Fibroblast of peridontal ligament (primary cell): ENCODE measurements around the gene CCK.

Experiments
- DNase-seq: peaks from one replicate; pipeline ENCODE4 v3.0.0-alpha.2; 2010; ENCODE audit errors: extremely low read depth

CCK gene

DNA sequence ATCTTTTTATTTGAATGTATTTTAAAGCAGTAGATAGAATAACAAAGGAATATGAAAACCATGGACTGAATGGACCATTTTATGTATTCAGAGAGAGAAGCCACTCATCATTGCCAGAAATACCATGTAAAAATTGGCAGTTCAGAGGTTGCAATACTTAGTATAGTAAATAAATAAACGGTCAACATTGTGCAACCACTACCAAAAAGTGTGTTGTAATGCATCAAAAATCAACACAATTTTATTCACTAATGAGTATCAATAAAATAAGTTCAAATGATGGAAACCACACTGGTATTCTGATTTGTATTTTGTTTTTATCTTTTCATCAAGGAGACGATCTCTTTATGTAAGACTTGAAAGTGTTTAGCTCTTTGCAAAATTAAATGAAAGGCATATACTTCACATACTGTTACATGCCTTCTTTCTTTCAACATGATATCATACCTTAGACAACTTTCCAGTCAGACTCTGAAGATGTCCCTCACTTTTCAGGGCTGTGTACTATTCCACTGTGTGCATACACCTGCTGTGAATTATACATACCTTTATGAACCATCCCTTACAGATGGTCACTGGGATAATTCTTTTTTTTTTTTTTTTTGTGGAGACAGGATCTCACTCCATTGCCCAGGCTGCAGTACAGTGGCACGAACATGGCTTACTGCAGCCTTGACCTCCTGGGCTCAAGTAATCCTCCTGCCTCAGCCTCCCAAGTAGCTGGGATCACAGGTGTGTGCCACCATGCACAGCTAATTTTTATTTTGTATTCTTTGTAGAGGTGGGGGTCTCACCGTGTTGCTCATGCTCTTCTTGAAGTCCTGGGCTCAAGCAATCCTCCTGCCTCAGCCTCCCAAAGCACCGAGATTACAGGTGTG lies 40.3 kb downstream of the CCK start:
- DNase-seq = no peak

DNA sequence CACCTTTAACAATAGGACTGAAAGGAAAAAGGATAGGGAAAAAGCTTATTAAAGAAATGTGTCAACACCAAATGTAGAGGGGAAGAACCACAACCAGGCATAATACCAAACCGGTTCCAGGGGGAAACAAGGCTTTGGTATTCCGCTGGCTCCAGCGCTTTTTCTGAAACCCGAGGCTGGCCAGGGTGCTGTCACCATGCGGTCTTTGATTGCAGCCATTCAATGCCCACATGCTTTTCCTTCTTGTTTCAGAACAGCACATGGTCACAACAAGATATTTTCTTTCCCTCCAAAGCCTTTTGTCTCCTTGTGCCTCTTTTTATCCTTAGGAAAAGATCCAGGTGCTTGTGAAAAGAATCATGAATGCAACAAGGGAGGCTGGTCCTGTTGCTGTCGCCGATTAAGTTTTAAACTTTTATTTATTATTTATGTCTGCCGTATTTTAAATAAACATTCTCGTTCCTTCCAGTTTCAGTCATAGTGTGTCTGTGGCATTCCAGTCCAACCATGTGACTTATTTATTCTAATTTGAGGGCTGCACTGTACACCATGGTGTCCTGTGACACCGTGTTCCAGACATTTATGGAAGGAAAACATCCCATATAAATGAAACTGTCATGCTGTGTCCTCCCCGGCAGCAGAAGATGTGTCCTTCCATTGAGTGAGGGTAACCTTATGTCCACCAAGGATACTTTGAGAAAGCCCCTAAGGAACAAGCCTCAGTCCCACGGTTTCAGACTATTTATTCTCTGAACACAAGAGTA lies 41.1 kb downstream of the CCK start:
- no peak for DNase-seq

DNA sequence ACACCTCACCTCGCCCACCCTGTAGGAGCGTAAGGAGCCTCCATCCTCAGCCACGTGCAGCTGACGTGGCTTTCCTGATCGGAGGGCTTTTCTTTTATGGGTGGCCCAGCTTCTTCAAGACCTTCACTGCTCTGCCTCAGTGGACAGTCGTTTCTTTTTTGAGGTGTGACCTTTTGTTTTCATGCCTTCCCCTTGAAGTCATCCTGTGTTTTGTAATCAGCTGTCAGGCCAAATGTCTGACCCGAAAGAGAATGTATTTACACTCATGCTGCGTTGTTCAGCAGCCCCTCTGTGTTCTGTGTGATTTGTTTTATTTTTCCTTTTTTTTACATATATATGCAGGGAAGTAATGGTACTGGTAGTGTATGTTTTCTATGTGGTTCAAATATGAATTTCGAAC lies 41.8 kb downstream of the CCK start:
- DNase-seq = no peak

DNA sequence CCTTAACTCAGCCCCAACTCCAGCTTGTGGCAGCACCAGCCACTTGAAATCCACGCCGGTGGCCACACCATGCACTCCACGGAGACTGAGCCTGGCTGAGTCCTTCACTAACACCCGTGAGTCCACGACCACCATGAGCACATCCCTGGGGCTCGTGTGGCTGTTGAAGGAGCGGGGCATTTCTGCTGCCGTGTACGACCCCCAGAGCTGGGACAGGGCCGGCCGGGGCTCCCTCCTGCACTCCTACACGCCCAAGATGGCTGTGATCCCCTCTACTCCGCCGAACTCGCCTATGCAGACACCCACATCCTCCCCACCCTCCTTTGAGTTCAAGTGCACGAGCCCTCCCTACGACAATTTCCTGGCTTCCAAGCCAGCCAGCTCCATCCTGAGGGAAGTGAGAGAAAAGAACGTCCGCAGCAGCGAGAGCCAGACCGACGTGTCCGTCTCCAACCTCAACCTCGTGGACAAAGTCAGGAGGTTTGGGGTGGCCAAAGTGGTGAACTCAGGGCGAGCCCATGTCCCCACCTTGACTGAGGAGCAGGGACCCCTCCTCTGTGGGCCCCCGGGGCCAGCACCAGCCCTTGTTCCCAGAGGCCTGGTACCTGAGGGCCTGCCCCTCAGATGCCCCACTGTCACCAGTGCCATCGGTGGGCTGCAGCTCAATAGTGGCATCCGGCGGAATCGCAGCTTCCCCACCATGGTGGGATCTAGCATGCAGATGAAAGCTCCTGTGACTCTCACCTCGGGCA lies 42.9 kb downstream of the CCK start:
- no peak for DNase-seq

DNA sequence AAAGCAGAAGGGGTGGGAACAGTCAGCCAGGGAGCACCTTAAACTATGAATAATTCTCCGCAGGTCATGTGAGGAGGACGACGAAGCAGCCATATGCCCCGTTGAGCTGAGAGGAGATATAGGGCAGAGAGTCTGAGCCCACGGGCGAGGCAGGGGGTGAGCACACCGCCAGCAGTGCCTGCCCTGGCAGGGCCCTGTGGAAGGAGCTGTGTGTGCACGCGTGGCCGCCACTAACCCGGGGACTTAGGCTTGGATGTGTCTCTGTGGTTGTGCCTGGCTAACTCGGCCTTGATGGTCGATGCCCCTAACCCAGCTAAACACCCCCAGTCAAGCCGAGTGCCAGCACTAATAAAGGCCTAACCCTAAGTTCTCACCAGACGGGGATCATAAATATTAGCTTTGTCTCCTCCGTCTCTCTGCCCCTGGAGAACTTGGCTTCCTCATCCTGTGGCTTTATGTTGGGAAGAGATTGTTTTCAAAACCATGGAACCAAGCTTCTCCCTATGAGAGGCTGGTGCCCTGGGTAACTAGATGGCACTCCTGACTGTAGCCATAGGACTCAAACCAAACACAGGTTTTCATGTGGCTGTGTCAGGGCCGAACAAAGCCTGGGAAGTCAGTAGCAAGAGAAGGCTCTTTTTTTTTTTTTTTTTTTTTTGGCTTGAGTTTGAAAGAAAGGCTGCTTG lies 45.4 kb downstream of the CCK start:
- DNase-seq = no peak

DNA sequence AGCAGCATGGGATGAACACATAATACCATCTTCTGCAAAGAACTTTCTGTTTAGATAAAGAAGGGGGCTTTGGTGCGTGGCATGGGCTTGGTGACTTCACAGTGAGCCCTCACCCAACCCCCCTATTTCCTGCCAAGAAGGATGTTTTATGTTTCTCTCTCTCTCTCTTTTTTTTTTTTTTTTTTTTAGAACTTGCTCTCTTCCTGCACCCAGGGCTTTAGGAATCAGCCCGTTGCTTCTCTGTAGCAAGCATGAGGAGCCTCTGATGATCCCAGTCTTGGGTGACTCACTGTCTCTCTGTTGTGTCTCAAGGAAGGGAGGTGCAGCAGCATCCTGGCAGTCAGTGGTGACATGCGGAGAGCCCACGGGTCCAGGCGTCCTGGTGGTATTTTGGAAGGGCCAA lies 49.1 kb downstream of the CCK start:
- no peak for DNase-seq

DNA sequence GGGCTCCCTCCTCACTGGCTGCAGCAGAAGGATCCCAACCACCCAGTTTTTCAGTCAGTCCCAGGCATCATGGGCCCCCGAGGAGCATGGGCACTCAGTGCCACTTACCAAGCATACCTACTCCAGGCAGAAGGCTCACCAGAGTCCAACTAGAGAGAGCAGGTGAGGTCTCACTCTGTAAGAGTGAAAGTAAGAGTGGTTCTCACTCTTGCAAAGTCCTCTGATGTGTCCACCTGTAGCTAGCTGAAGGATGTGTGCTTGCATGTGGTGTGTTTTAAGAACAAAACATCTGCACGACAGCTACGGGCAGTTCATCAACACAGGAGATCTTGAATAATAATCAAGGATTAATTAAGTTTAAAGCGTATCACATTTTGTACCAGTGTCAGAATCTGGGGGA lies 49.7 kb downstream of the CCK start:
- DNase-seq = no peak

DNA sequence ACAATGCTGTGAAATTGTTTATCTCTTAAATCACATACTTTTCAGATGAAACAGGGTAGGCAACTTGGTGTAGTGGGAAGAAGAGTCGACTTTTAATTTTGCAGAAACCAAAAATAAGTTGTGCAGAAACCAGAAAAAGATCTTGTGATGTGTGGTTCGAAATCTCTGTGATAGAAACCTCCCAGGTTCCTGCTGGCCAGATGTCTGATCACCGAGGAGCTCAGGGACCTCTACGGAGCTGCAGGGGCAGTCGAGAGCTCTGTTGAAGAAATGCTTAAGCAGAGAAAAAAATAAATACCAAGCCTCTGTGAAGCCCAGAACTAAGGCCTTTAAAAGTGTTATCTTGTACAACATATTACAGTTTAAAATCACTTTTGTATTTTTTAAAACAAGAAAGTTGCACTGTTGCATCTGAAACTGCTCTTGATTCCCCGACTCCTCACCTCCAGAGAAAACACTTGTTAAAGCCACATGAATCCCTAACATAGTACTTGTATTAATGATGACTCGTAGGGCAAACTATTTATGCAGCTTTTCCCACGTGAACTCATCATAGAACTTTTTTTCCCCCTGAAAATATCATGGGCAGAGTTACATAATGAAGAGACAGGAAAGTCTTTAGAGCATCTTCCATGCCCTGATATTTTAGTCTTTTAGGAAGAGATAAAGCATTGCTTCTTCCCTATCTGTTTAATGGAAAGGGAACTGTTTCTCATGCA lies 51.3 kb downstream of the CCK start:
- peak; percentile 32 for DNase-seq

DNA sequence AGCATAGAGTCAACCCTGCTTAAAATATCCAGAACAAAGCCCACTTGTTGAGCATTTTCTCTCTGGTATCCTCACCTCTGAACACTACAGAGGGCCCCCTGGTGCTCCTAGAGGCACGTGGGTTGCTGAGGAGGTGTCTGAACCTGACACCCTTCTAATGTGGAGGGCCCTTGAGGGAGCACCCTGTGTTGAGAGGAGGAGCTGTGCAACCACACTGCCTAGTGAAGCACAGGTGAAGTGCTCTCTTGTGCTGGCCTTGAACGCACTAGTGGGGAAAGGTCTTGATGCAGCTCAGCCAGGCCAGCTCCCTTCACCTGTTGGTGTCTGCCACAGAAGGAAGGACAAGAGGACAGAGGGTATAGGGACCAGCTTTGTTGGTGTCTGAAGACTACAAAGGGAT lies 51.9 kb downstream of the CCK start:
- DNase-seq = no peak

DNA sequence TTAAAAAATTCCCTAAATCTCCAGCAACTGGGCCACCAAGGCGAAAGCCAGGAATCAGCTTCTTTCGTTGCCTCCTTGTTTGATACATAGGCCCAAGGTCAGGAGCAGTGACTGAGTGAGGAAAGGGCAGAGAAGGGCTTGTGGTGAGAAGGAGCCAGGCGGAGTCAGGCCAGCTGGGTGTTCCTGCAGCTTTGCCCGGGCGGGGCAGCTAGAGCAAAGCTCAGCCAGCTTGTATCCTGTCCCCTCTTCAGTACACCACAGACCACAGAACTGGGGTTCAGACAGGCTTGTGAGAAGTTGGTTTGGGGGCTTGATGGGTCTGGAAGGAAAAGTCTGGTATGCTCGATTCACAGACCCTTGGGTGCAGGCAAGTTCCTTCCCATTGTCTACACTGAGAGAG lies 52.6 kb downstream of the CCK start:
- DNase-seq = no peak

DNA sequence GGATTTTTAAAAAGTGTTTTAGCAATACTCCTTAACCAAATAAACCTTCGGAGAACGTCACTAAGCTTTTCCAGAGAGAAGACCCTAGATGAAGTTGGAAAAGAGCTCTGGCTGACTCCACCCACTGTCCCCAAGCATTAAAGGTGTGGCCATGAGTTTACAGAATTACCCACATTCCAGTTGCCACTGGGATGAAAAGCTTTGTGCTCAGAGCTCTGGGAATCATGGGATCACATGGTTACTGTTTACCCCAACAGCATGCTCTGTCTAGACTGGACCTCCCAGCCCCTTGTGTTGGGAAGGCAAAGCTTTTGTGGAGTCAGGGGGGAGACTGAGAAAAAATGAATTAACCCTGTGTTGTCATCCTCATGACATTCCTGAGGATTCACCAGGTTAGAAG lies 55.3 kb downstream of the CCK start:
- no peak for DNase-seq

DNA sequence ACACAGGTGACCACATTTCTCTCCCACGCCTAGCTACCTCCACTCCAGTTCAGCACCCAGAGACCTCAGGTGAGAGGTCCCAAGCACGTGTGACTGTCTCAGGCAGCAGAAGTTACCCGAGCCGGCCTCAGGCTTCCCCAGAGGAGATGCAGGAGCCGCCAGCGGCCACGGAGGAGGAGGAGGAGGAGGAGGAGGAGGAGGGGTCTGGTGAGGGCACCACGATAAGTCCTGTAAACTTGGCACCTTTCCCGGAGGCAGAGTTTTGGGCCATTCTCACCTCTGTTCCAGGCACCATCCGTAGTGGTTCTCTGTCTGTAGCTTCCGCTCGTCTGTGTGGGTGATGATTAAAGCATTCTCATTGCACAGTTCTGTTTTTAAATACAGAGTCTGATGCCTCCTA lies 56.1 kb downstream of the CCK start:
- no peak for DNase-seq
